Astrocyte (in vitro differentiated cells and primary cell): Measurements from ENCODE around the gene ATP6V0B. TPM values are rescaled to one million over a fixed set of nuclear protein-coding genes. Genes with fewer than 3 reads are reported as not detected.

ENCODE experiments used
- DNase-seq: peaks from one replicate; pipeline ENCODE4 v3.0.0-alpha.2; 2010; ENCODE audit warnings: low read depth
- FAIRE-seq: peaks from 2 replicates; lab custom pipeline; 2011; peaks lifted over from hg19 to GRCh38; lab: Jason Lieb, UNC
- H2AFZ ChIP-seq: 2 replicates; pipeline ENCODE4 v1.6.0; 2012; ENCODE audit warnings: low read depth, low read length, inconsistent platforms
- H3K27ac ChIP-seq: 2 replicates; pipeline ENCODE4 v1.5.1; 2011; ENCODE audit warnings: low read depth, low read length, inconsistent platforms
- H3K27me3 ChIP-seq: 2 replicates; pipeline ENCODE4 v1.6.0; 2011; ENCODE audit warnings: low read length, inconsistent platforms; ENCODE audit not compliant: insufficient read depth
- H3K36me3 ChIP-seq: 2 replicates; pipeline ENCODE4 v1.5.1; 2011; ENCODE audit warnings: low read length, inconsistent platforms; ENCODE audit not compliant: insufficient read depth
- H3K4me1 ChIP-seq: 2 replicates; pipeline ENCODE4 v1.5.1; 2011; ENCODE audit warnings: low read length, inconsistent platforms; ENCODE audit not compliant: insufficient read depth
- H3K4me2 ChIP-seq: 2 replicates; pipeline ENCODE4 v1.6.0; 2012; ENCODE audit warnings: low read length, inconsistent platforms
- H3K4me3 ChIP-seq: 2 replicates; pipeline ENCODE4 v1.5.1; 2011; ENCODE audit warnings: low read depth, mild to moderate bottlenecking, low read length, inconsistent platforms; ENCODE audit not compliant: insufficient read depth
- H3K79me2 ChIP-seq: 2 replicates; pipeline ENCODE4 v1.6.0; 2012; ENCODE audit warnings: mild to moderate bottlenecking, low read length, inconsistent platforms; ENCODE audit not compliant: insufficient read depth
- H3K9ac ChIP-seq: 2 replicates; pipeline ENCODE4 v1.6.0; 2012; ENCODE audit warnings: mild to moderate bottlenecking, low read length, inconsistent platforms
- H3K9me3 ChIP-seq: 2 replicates; pipeline ENCODE4 v1.5.1; 2012; ENCODE audit warnings: low read depth, mild to moderate bottlenecking, low read length, inconsistent platforms; ENCODE audit not compliant: insufficient read depth
- H4K20me1 ChIP-seq: 2 replicates; pipeline ENCODE4 v1.6.0; 2012; ENCODE audit warnings: low read length, inconsistent platforms; ENCODE audit not compliant: insufficient read depth
- H3K27ac Mint-ChIP-seq: one replicate; pipeline ENCODE4 v1.8.0; 2021; ENCODE audit warnings: mild to moderate bottlenecking, mixed read lengths; ENCODE audit not compliant: unreplicated experiment
- H3K27me3 Mint-ChIP-seq: one replicate; pipeline ENCODE4 v1.8.0; 2021; ENCODE audit warnings: low read depth, mixed read lengths; ENCODE audit not compliant: unreplicated experiment
- H3K36me3 Mint-ChIP-seq: one replicate; pipeline ENCODE4 v1.8.0; 2021; ENCODE audit warnings: low read depth, mixed read lengths; ENCODE audit not compliant: unreplicated experiment
- H3K4me1 Mint-ChIP-seq: one replicate; pipeline ENCODE4 v1.8.0; 2021; ENCODE audit warnings: low read depth, mixed read lengths; ENCODE audit not compliant: unreplicated experiment
- H3K4me3 Mint-ChIP-seq: one replicate; pipeline ENCODE4 v1.8.0; 2021; ENCODE audit warnings: mild to moderate bottlenecking, moderate library complexity, mixed read lengths; ENCODE audit not compliant: unreplicated experiment
- H3K9me3 Mint-ChIP-seq: one replicate; pipeline ENCODE4 v1.8.0; 2021; ENCODE audit warnings: mild to moderate bottlenecking, mixed read lengths; ENCODE audit not compliant: unreplicated experiment
- CTCF ChIP-seq: IDR thresholded peaks from 2 replicates; pipeline ENCODE4 v1.5.1; 2011; ENCODE audit warnings: low read depth, mild to moderate bottlenecking, inconsistent platforms, low read length, moderate library complexity; ENCODE audit not compliant: insufficient read depth
- EZH2 ChIP-seq: IDR thresholded peaks from 2 replicates; pipeline ENCODE4 v1.6.1; 2012; ENCODE audit warnings: mild to moderate bottlenecking, low read length, inconsistent platforms; ENCODE audit not compliant: insufficient read depth
- total RNA-seq: library from RNA; stranded (reverse); gene quantifications from 2 replicates; pipeline ENCODE4 v1.2.1, GENCODE V29; 2021

The ATP6V0B gene
- total RNA-seq, 1 donor from 2014 or later, result 175 TPM

GRCh38 chr1:43985984-43986595 lies 11.3 kb downstream of the ATP6V0B start:
- DNase-seq, result no peak
- Histone ChIP-seq H3K27me3 (no peaks in the 10 kb centered on the region), H3K9ac (no peak overlapping the region), H3K27ac (no peak overlapping the region), H2AFZ (no peak overlapping the region), H3K9me3 (no peaks in the 10 kb centered on the region), H3K4me2 (no peak overlapping the region), H3K79me2 (peaks cover 23% of the 10 kb centered on the region), H4K20me1 (peaks cover 53% of the 10 kb centered on the region), H3K4me1 (peaks cover 8% of the 10 kb centered on the region), H3K4me3 (no peak overlapping the region), H3K36me3 (peaks cover 2% of the 10 kb centered on the region)
- H3K36me3 Mint-ChIP-seq, result peaks cover 23% of the 10 kb centered on the region
- H3K4me3 Mint-ChIP-seq, result no peak overlapping the region
- no peak for FAIRE-seq
- H3K4me1 Mint-ChIP-seq, result peaks cover 20% of the 10 kb centered on the region
- H3K27me3 Mint-ChIP-seq, result no peaks in the 10 kb centered on the region
- no peaks in the 10 kb centered on the region for H3K9me3 Mint-ChIP-seq
- TF ChIP-seq EZH2 (no peak), CTCF (no peak)
- peak overlapping the region; percentile 58 for H3K27ac Mint-ChIP-seq

- H3K36me3 Mint-ChIP-seq, result peaks cover 23% of the 10 kb centered on the region
- no peak overlapping the region for H3K27ac ChIP-seq
- H3K79me2 ChIP-seq, result peaks cover 17% of the 10 kb centered on the region
- no peak overlapping the region for H3K4me2 ChIP-seq
- no peaks in the 10 kb centered on the region for H3K27me3 Mint-ChIP-seq
- DNase-seq, result no peak
- FAIRE-seq, result no peak
- peaks cover 10% of the 10 kb centered on the region for H3K4me1 ChIP-seq
- H3K9me3 Mint-ChIP-seq, result no peaks in the 10 kb centered on the region
- no peaks in the 10 kb centered on the region for H3K36me3 ChIP-seq
- no peak overlapping the region for H2AFZ ChIP-seq
- H3K4me1 Mint-ChIP-seq, result peaks cover 20% of the 10 kb centered on the region
- no peaks in the 10 kb centered on the region for H3K27me3 ChIP-seq
- no peak for TF ChIP-seq EZH2
- TF ChIP-seq CTCF, result no peak
- peak overlapping the region; percentile 2 for H3K4me3 Mint-ChIP-seq
- no peak overlapping the region for H3K4me3 ChIP-seq
- no peaks in the 10 kb centered on the region for H3K9me3 ChIP-seq
- H3K9ac ChIP-seq, result no peak overlapping the region
- peaks cover 48% of the 10 kb centered on the region for H4K20me1 ChIP-seq
- peak overlapping the region; percentile 58 for H3K27ac Mint-ChIP-seq
Measured at GRCh38 chr1:43986712-43987111, 12.0 kb downstream of the ATP6V0B start.

GRCh38 chr1:43987159-43987902 lies 12.6 kb downstream of the ATP6V0B start:
- DNase-seq (peak; percentile 18), FAIRE-seq (no peak)
- TF ChIP-seq EZH2 (no peak), CTCF (no peak)
- H3K4me3 ChIP-seq, result no peak overlapping the region
- no peak overlapping the region for H3K4me2 ChIP-seq
- Mint-ChIP-seq H3K4me3 (no peak overlapping the region), H3K36me3 (peaks cover 20% of the 10 kb centered on the region), H3K27ac (no peak overlapping the region), H3K4me1 (peaks cover 18% of the 10 kb centered on the region), H3K9me3 (no peaks in the 10 kb centered on the region), H3K27me3 (no peaks in the 10 kb centered on the region)
- H3K27ac ChIP-seq, result no peak overlapping the region
- no peak overlapping the region for H2AFZ ChIP-seq
- H3K27me3 ChIP-seq, result no peaks in the 10 kb centered on the region
- H3K36me3 ChIP-seq, result no peaks in the 10 kb centered on the region
- H3K9me3 ChIP-seq, result no peaks in the 10 kb centered on the region
- H3K9ac ChIP-seq, result no peak overlapping the region
- H3K4me1 ChIP-seq, result peaks cover 9% of the 10 kb centered on the region
- peaks cover 42% of the 10 kb centered on the region for H4K20me1 ChIP-seq
- H3K79me2 ChIP-seq, result peaks cover 11% of the 10 kb centered on the region
